ENCODE measurements around the gene CLDN20.

DNA sequence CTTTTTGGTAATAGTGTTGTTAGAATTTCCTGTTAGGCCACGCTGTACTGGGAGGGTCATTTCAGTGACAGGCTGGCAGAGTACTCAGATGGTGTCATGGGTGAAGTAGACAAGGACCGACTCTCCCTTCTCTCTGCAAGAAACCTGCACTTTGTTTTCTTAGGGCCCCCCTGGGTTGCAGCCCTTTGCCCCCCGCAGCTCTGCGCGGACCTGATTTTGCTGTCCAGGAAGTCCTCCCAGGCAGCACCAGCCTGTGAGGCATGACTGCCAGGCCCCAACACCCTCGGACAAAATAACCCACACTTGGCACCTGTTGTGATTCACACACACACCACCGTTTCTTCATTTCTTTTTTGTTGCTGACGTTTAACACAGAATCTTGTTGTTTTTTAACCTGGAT, 21.8 kb upstream of the CLDN20 start:
- TF ChIP-seq EZH2phosphoT487 (IDR thresholded peaks at IDR 0.05; ENCODE audit: borderline replicate concordance, low read depth) (no peak), MXI1 (IDR thresholded peaks at IDR 0.05; ENCODE audit: low read depth, low read length) (no peak), TAF1 (IDR thresholded peaks at IDR 0.05; ENCODE audit: borderline replicate concordance, low read depth, low read length) (no peak), ELF1 (IDR thresholded peaks at IDR 0.05) (no peak), YY1 (IDR thresholded peaks at IDR 0.05; ENCODE audit: low read depth) (no peak), POLR2AphosphoS5 (IDR thresholded peaks at IDR 0.05; ENCODE audit: low read depth, low read length) (no peak), FOXJ3 (CRISPR knock-in tag; IDR thresholded peaks at IDR 0.05) (no peak), NFIC (IDR thresholded peaks at IDR 0.05; ENCODE audit: borderline replicate concordance) (no peak), SIN3A (IDR thresholded peaks at IDR 0.05; ENCODE audit: borderline replicate concordance, low read depth, low read length) (no peak), TEAD4 (IDR thresholded peaks at IDR 0.05; ENCODE audit: borderline replicate concordance, insufficient read depth) (no peak), GABPA (IDR thresholded peaks at IDR 0.05; ENCODE audit: low read depth) (no peak), CHD2 (IDR thresholded peaks at IDR 0.05; ENCODE audit: low read length, partially characterized antibody) (no peak)
- TF ChIP-seq, protein P1, sequence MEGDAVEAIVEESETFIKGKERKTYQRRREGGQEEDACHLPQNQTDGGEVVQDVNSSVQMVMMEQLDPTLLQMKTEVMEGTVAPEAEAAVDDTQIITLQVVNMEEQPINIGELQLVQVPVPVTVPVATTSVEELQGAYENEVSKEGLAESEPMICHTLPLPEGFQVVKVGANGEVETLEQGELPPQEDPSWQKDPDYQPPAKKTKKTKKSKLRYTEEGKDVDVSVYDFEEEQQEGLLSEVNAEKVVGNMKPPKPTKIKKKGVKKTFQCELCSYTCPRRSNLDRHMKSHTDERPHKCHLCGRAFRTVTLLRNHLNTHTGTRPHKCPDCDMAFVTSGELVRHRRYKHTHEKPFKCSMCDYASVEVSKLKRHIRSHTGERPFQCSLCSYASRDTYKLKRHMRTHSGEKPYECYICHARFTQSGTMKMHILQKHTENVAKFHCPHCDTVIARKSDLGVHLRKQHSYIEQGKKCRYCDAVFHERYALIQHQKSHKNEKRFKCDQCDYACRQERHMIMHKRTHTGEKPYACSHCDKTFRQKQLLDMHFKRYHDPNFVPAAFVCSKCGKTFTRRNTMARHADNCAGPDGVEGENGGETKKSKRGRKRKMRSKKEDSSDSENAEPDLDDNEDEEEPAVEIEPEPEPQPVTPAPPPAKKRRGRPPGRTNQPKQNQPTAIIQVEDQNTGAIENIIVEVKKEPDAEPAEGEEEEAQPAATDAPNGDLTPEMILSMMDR (IDR thresholded peaks at IDR 0.05) = no peak
- TF ChIP-seq, protein P2, sequence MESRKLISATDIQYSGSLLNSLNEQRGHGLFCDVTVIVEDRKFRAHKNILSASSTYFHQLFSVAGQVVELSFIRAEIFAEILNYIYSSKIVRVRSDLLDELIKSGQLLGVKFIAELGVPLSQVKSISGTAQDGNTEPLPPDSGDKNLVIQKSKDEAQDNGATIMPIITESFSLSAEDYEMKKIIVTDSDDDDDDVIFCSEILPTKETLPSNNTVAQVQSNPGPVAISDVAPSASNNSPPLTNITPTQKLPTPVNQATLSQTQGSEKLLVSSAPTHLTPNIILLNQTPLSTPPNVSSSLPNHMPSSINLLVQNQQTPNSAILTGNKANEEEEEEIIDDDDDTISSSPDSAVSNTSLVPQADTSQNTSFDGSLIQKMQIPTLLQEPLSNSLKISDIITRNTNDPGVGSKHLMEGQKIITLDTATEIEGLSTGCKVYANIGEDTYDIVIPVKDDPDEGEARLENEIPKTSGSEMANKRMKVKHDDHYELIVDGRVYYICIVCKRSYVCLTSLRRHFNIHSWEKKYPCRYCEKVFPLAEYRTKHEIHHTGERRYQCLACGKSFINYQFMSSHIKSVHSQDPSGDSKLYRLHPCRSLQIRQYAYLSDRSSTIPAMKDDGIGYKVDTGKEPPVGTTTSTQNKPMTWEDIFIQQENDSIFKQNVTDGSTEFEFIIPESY (IDR thresholded peaks at IDR 0.05; ENCODE audit: borderline replicate concordance, low read depth) = no peak

All from SK-N-SH (cell line).